ENCODE data around the gene AKR1B15.

The AKR1B15 gene

DNA sequence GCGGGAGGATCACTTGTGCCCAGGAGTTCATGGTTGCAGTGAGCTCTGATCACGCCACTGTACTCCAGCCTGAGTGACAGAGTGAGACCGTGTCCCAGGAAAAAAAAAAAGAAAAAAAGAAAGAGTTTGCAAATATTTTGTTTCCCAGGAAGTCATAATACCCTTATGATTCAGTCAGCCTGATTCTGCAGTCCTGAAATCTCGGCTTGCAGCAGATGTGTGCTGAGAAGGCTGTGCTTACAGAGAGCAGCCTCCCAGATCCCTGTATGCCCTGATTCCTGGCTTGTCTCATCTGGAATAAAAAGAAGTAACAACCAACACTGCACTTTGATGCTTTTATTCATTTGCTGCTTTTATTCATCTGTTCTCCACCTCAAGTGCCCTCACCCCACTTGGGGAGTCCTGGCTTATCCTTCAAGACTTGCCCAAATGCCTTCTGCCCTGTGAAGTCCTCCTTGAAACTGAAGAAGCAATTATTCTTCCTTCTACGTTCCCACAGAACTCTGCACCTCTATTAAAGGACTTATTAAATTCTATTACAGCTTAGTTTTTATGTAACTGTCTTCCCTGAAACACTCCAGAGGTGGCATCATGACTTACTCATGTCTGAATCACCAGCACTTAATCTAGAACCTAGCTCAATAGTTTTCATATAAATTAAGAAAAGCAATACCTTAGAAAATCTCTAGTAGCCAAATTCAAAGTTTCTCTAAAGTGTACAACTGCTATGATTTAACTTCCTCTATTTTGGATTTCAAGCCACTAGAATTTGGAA lies 70.0 kb downstream of the AKR1B15 start:
- DNase-seq (ENCODE audit: low read depth): no peak

GRCh38 chr7:134619627-134620331 lies 70.9 kb downstream of the AKR1B15 start:
- DNase-seq (ENCODE audit: low read depth): no peak

DNA sequence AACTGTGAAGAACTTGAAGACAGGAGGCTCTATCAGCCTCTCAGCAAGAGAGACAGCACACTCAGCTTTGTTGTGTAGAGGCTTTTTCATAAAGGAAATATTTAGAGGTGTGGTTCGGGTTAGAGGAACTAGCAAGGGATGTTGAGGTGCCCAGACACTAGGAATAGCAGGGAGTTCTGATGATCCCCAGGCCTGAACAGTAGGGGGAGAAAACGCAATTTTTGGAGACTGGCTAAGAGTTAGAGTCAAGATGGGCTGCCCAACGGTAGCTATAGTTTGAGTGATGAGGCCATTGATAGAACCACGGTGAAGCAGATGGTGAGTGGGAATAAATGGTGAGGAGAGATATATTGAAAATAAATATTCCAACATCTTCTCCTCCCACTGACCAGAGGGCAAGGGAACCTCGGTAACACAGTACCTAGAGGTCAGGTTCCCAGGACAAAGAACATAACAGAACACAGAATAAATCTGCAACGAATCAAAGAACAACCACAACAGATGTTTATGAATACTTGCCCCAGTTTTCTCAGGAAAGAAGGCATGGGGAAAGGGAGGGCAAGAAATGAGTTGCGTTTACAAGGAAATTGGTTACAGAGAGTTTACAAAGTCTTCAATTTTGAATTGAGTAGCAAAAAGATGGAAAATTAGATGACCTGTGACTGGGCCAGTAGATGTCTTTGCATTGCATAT lies 73.5 kb downstream of the AKR1B15 start:
- no peak for DNase-seq (ENCODE audit: low read depth)

- no peak for DNase-seq (ENCODE audit: low read depth)
These were observed 74.3 kb downstream of the AKR1B15 start for GRCh38 chr7:134623193-134623592.

- DNase-seq (ENCODE audit: low read depth): no peak
These were observed 76.6 kb downstream of the AKR1B15 start for GRCh38 chr7:134625550-134625949.

- no peak for DNase-seq (ENCODE audit: low read depth)
These were observed 78.3 kb downstream of the AKR1B15 start for GRCh38 chr7:134627109-134627774.

DNA sequence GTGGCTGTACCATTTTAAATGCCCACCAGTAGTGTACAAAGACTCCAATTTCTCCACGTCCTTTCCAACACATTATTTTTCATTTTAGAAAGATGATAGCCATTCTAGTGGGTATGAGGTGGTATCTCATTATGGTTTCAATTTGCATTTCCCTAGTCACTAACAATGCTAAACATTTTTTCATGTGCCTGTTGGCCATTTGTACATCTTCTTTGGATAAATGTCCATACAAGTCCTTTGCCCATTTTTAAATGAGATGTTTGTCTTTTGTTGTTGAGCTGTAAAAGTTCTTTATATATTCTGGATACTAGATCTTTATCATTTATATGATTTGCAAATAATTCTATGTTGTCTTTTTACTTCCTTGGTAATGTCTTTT lies 78.9 kb downstream of the AKR1B15 start:
- no peak for DNase-seq (ENCODE audit: low read depth)

DNA sequence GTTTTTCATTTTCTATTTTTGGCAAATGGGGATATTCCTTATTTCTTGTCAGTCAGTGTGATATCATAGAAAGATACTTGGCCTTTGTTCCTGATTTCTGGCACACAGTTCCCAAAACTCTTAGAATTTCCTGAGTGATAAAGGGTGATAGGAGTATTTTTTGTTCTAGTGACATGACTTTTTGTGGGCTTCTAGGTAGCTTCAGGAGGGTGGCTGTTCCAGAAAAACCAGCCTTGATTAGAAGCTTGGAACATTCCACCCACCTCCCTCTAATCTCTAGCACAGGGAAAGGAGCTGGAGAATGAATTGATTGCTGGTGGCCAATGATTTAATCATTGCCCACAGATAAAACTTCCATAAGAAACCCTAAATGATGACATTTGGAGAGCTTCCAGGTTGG lies 80.5 kb downstream of the AKR1B15 start:
- DNase-seq (ENCODE audit: low read depth): no peak
